GM19452 (cell line): ENCODE results near the gene IL6ST.
"Not testable (repeated sequence)": the region's sequence is repeated elsewhere in the genome, so short reads cannot be mapped to it uniquely, and the experiment has no call there.

Experiments
- ATAC-seq: cut with Tn5 transposase; IDR thresholded peaks from one replicate; pipeline ENCODE4 v1.9.1; 2021; ENCODE audit not compliant: unreplicated experiment

The IL6ST gene

DNA sequence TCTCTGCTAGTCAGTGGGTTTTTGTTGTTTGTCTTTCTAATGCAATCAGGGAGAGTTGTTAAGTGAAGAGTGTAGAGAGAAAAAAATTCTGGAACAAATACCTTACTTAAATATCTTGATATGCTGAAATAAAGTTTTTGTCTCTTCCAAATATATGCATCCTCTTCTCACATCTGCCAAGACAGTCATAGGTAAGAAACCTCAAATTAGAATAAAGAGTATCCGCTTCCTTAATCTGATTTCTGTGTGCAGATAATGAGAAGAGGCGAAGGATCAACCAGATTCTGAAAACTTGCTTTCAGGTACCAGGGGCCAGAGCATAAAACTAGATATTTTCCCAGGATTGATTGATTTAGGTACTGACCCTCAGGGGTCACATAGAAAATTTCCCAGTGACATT is 11.3 kb upstream of the IL6ST start:
- ATAC-seq: no peak

DNA sequence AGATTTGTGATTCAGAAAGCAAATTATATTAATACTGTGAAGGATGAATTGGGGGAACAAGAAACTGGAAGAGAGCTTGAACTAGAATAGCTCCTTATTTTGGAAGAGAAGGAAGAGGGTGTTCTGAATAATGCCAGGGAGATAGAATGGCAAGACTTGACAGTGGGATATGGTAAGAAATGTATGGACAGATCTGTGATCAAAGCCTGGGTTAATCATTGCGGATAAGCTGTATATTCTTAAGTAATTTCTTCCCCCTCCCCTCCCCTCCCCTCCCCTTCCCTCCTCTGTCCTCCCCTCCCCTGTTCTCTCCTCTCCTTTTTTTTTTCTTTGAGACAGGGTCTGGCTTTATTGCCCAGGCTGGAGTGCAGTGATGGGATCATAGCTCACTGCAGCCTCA is 10.1 kb upstream of the IL6ST start:
- no peak for ATAC-seq

DNA sequence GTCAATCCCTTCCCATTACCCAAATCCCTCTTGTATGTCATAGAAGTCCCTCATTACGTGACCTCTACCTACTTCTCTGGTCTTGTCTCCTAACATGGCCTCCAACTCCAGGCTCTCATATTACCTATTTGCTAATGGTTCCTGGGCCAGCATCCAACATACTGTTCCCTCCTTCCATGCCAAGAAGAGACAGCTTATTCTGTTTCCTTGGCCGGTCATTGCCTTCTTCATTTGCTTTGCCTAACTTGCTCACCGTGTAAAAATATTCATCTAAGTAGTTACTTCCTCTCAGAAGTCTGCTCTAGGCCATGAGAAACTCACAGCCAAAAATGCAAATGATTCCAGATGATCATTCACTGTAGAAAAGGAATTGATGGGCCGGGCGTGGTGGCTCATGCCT is 8.9 kb upstream of the IL6ST start:
- ATAC-seq: no peak

DNA sequence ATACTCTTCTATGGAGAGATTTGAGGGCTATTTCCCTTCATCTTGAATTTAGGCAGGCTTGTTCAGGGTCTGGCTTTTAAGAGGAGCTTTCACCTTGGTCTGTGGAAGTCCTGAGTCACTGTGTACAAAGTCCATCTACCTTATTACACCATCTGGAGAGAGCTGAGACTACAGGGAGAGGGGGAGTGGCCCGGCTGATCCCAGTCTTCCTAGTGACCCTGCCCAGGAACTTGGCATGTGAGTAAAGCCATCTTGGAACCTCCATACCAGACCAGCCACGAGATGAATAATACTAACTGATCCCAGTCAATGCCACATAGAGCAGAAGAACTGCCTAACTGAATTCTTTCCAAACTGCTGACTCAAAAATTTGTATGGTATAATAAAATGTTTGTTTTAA is 8.4 kb upstream of the IL6ST start:
- no peak for ATAC-seq

DNA sequence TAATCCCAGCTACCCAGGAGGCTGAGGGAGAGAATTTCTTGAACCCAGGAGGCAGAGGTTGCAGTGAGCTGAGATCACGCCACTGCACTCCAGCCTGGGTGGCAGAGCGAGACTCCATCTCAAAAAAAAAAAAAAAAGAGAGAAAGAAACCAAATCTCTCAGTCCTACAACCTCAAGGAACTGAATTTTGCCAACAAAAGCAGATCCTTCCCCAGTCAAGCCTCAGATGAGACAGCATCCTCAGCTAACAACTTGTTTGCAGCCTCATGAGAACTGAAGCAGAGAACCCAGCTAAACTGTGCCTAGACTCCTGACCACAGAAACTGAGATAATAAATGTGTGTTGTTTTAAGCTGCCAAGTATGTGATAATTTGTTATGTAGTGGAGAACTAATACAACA is 7.5 kb upstream of the IL6ST start:
- ATAC-seq: no peak

DNA sequence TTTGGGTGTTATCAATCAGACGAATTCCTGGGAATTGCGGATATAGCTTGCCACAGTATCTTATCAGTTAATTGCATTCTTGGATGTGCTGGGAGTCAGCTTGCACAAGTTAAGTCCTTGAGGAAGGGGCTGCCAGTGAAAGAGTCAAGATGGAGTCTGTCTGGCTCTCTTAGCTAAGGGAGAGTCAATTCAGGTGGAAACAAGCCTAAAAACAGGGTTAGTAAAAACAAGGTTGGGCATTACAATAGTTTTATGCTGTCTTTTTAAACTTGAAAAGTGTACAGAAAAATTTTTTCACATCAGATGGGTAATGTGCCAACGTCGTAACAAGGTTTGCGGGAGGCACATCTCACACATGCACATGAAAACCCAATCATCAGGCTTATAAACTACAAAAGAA is 5.5 kb upstream of the IL6ST start:
- not testable (repeated sequence) for ATAC-seq

DNA sequence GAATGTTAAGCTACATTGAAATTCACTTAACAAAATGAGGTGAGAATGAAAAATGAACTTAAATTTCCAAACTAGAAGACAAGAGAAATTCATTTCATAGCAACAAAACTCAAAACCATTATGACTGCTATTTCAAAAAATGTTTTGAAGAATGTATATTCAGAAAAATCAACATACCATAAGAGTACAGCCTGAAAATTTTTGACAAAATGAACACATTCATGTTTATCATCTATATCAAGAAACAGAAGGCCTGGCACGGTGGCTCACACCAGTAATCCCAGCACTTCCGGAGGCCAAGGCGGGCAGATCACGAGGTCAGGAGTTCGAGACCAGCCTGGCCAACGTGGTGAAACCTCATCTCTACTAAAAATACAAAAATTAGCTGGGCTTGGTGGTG is 4.2 kb upstream of the IL6ST start:
- ATAC-seq: no peak

DNA sequence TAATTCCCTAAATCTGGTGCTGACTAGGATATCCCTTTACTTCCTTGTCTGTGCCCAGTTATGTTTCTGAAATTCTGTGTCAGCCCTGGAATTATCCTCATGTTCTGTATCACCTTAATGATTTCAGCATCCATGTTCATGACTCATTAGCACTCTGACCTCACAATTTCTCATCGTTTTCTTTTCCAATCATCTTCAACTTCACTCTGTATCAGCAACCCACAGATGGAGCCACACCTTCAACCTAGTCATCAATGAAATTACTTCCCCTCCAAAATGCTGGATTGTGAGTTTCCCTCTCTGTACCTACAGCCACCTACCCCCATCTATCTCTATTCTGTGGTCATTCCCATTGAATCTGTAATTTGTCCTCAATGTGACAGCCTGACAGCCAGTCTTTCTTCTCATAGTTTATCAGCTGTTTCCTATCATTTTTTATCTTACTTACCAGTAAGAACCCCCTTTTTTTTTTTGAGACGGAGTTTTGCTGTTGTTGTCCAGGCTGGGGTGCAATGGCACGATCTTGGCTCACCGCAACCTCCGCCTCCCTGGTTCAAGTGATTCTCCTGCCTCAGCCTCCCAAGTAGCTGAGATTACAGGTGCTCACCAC is 3.1 kb upstream of the IL6ST start:
- ATAC-seq: no peak

DNA sequence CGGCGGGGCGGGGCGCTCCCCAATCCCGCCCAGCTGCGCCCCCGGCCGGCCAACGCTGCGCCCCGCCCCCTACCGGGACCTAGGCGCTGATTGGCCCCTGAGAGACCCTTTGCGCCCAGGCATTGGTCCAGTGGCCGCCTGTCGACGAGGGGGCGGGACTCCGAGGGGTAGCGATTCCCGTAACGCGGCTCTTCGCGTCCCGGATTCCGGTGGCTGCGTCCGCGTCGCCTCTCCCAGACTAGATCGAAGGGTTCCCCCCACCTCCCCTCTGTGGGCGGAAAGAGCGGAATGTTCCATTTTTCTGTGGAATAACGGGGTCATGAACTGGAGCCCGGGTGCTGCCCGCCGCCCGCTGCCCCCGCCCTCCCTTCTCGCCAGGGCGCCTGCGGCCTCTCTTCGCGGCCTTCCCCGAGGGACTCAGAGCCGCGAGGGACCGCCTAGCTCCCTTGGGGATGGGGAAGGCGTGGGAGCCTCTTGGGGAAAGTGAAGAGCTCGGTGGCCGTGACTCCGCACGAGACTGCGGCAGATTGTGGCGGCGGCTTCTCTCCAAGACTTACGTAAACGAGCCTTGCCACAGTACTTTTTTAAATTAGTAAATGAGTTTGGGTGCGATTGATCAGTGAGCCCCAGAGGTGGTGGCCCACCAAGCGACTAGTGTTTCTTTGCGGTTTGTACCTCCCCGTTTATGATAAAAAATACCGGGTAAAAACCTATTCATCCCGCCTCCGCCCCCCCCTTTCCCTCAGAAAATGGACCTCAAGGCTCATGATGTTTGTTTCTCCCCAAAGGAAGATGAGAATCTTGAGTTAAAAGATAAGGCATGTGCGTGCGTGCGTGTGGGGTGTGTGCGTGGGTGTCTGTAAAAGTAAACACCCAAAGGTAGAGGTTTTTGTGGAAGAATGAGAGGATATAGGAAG is 493 bp upstream of the IL6ST start:
- peak; percentile 94 for ATAC-seq

DNA sequence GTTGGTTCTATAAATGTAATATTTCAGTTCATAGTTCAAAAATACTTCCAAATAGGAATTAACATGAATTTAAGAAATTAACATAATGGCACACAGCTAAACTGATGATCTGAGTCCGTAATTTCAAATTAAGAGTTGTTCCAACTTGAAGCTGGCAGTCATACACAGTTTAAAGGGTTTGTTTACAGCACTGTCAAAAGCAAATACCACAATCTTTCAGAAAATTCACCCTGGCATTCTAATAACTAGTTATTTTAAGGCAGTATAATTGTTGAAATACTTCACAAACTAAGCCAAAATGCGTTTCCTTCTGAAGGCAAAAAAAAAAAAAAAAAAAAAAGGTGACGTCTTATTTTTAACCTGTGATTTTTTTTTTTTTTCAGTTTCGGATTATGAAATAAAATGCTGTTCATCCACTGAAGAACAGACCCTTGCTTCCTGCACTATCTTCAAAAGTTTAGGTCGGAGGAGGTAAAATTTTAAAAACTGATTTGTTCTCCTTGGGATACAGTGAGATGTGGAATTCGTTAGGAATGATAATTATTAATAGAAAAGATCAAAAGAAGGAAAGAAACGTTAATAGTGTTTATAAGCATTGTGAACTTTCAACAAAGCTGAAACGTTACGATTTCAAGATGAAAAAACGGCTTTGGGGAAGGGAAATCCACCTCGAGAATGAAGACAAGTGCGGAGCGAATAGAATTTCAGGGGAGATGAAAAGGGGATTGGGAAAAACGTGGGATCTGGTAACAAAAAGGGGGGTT is 850 bp downstream of the IL6ST start:
- ATAC-seq: no peak

DNA sequence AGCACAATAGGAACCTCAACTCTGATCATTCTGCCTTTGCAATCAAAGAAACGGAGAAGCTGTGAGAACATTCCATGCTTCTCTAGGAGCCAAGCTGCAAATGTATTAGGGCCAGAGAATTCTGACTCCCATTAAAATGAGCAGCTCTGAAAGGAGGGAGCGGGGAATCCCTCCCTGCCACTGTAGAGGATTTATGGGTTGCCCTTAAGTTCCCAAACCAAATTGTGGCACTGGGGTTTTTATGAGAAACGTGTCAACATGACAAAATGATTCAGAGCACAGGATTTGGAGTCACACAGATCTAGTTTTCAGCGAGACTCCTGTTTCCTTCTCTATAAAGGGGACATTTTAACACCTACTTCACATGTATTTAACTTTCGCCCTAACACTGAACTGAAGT is 1.8 kb downstream of the IL6ST start:
- no peak for ATAC-seq

DNA sequence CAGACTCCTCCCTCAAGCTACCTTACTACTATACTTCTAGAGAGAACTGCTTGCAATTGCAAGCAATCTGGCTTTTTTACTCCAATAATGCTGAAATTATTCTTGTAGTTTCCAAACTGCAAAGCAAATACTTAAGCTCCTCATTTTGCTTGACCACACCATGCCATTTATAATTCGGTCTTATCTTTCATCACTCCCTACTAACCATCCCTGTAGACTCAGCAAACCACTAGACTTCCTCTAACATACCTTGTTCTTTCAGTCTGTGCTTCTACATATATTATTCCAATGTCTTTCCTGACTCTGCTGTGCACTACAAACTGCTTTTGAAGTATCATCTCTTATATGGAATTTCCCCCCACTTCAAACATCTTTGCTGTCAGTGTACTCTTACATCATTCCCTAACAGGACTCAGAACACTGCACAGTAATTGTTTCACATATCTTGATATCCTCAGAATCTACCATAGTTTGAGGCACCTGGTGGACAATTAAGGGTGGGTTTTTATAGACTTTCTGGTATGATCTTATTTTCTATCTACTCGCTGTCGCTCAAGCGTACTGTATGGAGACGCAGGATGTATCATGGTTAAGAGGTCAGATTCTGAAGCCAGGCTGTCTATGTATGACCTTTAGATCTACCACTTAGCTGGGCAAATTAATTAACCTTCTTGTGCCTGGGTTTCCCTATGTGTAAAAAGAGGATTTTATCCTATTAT is 2.8 kb downstream of the IL6ST start:
- no peak for ATAC-seq

DNA sequence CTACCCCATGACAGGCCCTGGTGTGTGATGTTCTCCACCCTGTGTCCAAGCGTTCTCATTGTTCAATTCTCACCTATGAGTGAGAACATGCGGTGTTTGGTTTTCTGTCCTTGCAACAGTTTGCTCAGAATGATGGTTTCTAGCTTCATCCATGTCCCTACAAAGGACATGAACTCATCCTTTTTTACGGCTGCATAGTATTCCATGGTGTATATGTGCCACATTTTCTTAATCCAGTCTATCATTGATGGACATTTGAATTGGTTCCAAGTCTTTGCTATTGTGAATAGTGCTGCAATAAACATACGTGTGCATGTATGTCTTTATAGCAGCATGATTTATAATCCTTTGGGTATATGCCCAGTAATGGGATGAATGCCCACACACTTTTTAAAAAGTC is 3.9 kb downstream of the IL6ST start:
- not testable (repeated sequence) for ATAC-seq

DNA sequence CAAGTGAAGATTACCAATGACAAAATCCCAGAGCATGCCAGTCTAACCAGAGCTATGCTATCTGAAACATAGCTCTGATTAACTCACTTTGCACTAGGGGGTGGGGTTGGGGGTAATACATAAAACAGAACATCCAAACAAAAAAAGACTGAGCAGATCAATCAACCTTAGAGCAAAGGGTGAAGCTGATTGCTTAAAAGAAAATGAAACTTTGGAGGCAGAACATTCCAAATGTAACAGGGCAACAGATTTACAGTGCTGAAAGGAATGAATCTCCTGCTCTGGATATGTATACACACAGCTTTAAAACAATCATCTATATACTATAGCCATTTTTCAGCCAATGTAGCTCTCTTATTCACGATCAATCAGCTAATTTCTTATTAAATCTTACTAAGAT is 4.9 kb downstream of the IL6ST start:
- ATAC-seq: no peak

DNA sequence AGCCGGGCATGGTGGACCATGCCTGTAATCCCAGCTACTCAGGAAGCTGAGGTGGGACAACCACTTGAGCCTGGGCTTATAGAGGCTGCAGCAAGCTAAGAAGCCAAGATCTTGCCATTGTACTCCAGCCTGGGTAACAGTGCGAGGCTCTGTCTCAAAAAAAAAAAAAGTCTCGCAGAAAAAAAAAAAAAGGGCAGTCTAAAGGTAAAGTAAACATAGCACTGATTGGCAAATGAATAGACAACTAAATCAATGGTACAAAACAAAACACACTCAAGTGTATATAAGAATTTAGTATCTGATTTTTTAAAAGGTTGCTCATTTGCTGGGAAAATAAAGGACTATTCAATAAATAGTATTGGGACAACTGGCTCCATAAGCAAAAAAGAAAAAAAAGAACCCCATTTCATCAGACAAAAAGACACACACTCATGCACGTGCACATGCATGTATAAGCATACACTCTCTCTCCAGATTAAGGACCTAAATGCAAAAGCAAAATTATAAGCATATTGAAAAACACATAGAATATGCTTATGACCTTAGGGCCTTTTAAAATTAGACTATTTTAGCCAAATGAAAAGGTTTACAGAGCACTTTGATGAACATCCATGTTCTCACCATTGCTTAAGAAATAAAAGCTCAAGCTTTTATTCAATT is 5.7 kb downstream of the IL6ST start:
- no peak for ATAC-seq

DNA sequence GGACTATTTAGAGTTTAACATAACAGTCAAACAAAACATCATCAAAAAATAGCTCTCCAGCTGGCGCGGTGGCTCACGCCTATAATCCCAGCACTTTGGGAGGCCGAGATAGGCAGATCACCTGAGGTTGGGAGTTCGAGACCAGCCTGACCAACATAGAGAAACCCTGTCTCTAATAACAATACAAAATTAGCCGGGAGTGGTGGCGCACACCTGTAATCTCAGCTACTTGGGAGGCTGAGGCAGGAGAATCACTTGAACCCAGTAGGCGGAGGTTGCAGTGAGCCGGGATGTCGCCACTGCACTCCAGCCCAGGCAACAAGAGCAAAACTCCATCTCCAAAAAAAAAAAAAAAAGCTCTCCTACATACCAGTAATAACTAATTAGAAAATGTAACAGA is 6.3 kb downstream of the IL6ST start:
- not testable (repeated sequence) for ATAC-seq

DNA sequence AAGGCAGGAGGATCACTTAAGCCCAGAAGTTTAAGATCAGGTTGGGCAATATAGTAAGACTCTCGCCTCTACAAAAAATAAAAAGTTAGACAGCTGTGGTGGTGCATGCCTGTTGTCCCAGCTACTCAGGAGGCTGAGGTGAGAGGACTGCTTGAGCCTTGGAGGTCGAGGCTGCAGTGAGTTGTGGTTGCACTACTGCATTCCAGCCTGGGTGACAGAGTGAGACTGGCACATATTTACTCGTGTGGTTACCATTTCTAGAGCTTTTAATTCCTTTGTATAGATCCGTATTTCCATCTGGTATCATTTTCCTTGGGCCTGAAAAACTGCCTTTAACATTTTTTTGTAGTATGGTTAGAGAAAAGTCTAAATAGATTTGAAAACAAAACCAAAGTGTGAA is 7.8 kb downstream of the IL6ST start:
- no peak for ATAC-seq

DNA sequence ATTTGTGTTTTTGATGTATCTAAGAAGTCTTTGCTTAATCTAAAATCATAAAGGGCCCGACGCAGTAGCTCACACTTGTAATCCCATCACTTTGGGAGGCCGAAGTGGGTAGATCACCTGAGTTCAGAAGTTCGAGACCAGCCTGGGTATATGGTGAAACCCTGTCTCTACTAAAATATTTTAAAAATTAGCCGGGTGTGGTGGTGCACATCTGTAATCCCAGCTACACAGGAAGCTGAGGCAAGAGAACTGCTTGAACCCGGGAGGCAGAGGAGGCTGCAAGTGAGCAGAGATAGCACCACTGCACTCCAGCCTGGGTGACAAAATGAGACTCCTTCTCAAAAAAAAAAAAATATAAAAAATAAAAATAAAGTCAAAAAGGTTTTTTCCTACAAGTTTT is 9.6 kb downstream of the IL6ST start:
- ATAC-seq: no peak

DNA sequence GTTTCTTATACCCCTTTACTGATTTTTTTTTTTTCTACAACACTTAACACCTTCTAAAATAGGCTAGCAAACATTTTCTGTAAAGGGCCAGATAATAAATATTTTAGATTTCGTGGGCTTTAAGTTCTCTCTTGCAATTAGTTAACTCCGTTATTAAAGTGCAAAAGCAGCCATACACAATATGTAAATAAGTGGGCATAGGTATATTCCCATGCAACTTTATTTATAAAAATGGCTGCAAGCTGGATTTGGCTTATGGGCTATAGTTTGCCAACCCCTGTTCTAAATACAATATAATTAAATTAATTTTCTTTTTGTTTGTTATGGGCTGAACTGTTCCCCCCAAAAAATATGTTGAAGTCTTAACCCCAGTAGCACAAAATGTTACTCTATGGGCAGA is 10.8 kb downstream of the IL6ST start:
- no peak for ATAC-seq

DNA sequence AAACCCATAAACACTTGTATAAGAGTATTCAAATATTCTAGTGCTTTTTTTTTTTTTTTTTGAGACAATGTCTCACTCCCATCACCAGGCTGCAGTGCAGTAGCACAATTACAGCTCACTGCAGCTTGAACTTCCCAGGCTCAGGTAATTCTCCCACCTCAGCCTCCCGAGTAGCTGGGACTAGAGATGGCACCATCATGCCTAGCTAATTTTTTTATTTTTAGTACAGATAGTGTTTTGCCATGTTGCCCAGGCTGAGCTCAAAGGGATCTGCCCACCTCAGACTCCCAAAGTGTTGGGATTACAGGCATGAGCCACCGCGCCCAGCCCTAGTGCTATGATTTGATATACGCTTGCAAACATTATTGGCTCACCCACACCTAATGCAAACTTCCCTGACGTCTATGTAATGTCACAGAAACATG is 11.8 kb downstream of the IL6ST start:
- ATAC-seq: no peak

DNA sequence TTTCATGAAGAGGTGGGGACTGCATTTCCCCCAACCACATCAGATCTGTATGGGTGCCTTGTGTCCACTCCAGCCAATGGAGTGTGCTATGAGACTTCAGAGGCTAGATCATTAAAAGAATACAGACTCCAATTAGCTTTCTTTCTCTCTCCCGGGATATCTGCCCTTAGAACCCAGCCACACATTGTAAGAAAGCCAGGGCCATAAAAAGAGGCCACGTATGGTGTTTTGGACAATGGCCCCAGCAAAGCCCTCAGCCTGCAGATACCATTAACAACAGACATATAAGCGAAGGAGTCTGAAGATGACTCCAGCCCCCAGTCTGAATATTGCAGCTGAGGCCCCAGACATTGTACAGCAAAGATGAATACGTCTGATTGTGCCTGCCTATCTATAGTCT is 21.5 kb downstream of the IL6ST start:
- no peak for ATAC-seq
